GM18873 (cell line): ENCODE measurements around the gene ETS2.
"Not testable (repeated sequence)": the region's sequence is repeated elsewhere in the genome, so short reads cannot be mapped to it uniquely, and the experiment has no call there.

Experiments used
- ATAC-seq: cut with Tn5 transposase; IDR thresholded peaks from one replicate; pipeline ENCODE4 v1.9.1; 2021; ENCODE audit warnings: mild to moderate bottlenecking, moderate library complexity, moderate number of reproducible peaks; ENCODE audit not compliant: unreplicated experiment, low FRiP score

ETS2 gene

DNA sequence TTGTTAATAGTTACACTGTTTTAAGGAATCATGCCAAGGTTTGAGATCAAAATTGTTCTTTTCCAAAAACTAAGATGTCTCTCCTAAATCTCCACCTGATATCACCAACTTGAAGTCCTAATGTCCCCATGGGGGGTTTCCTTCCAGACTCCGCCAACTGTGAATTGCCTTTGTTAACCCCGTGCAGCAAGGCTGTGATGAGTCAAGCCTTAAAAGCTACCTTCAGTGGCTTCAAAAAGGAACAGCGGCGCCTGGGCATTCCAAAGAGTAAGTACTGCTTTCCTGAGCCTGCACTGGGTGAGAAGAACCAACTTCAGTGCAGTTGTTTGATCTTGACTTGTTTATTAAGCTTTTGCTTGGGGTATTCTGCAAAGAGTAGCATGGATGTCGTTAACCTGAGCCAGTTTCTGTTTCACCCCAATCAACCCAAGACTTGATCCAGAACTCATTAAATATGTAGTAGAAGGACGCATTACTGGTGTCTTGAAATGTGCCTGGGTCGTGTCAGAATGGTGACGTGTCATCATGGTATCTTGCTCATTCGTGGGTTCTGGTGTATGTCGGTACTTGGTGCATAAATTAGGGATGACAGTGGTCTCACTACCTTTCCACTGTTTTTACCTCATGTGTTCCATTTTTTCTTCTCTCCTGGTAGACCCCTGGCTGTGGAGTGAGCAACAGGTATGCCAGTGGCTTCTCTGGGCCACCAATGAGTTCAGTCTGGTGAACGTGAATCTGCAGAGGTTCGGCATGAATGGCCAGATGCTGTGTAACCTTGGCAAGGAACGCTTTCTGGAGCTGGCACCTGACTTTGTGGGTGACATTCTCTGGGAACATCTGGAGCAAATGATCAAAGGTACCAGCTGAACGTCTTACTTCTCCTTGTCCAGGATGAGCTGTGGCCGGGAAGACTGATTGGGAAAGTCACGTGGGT is 8.7 kb downstream of the ETS2 start:
- no peak for ATAC-seq

DNA sequence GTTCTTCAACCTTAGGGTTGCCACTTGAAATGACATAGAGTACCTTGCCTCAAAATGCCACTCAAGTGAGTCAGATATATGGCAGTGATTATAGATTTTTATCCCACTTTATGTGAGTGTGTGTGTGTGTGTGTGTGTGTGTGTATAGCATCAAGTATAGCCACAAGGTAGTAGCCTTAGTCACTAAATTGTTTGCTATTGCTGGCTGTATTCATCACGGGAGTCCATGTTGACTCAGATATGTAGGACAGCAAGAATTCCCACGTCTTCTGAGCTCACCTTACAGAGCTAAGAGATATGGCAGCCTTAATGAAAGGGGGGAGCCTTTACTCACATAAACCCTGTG is 9.3 kb downstream of the ETS2 start:
- no peak for ATAC-seq

GRCh38 chr21:38816400-38816977 is 10.8 kb downstream of the ETS2 start:
- no peak for ATAC-seq

GRCh38 chr21:38817371-38818324 is 11.9 kb downstream of the ETS2 start:
- ATAC-seq, result no peak

DNA sequence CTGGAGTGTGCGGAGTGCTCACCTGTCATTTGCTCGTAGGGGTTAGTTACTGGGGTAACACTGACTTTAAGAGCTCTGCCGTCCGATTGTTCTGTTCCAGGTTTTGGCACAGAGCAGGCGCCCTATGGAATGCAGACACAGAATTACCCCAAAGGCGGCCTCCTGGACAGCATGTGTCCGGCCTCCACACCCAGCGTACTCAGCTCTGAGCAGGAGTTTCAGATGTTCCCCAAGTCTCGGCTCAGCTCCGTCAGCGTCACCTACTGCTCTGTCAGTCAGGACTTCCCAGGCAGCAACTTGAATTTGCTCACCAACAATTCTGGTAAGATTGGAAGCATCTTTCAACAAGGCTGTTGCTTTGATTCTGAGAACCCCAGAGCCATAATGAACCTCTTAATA is 12.6 kb downstream of the ETS2 start:
- ATAC-seq, result no peak

DNA sequence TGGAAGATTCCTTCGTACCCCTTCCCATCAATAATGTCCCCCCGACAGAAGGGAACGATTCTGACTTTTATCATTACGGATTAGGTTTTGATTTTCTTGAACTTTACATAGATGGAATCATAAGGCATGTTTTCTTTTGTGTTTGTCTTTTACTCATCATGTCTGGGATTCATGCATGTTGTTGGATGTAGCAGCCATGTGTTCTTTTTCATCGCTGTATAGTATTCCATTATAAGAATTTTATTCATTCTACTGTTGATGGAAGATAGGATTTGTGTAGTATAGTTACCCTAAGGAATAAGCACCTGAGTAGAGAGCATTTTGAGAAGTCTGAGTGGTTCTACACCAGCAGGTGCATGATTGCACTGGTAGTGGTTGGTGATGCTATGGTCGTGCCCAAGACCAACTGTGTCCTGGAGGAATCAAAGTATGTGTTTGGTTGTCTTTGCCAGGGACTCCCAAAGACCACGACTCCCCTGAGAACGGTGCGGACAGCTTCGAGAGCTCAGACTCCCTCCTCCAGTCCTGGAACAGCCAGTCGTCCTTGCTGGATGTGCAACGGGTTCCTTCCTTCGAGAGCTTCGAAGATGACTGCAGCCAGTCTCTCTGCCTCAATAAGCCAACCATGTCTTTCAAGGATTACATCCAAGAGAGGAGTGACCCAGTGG is 13.5 kb downstream of the ETS2 start:
- ATAC-seq, result no peak

DNA sequence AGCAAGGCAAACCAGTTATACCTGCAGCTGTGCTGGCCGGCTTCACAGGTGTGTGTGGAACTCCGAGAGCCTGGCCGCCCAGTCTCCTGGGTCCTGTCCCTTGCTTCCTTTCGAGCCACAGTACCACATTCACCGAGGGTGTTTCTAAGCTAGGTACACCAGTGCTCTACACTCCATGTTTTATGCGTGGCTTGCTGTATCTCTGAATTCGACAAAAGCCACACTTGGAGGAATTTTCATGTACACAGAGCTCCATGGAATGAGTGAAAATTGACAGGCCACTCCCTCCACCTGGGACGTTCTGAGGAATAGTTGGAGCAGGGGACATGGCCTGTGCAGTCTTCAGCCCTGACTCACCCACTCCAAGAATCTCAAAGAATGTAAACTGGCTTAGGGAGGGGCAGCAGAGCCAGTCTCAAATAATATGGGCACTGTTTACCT is 14.0 kb downstream of the ETS2 start:
- no peak for ATAC-seq

DNA sequence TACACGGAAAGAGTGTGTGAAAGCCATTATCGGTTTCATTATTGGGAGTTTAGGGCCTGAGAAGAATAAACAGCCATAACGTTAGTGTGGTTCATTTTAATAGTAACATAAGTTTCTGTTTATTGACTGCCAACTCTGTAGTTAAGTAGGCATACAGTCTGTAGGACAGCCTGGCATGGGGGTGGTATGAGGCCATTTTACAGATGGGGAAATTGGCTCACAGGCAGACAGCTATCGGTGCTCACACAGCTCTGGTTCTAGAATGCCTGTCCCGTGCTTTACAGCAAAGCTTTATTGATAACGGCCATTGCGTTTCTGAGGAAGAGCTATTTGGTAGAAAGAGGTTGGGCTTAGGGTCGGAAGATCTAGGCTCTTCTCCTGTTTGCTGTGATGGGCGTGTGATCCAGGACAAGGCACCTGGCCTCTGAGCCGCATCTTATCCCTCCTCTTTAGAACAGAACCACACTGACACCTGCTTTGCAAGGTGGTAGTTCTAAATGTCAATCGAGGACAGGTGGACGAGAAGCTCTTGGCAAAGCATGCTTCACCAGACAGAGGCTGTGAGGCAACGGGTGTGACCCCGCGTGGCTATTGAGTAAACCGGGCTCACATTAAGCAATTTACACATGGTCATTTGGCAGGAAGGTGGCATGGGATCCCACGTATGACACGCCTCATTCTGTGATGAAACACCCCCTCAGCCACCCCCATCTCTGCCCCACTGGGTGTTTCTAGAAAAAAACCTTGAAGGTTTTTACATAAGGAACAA is 14.9 kb downstream of the ETS2 start:
- no peak for ATAC-seq

GRCh38 chr21:38821248-38821647 is 15.5 kb downstream of the ETS2 start:
- no peak for ATAC-seq

DNA sequence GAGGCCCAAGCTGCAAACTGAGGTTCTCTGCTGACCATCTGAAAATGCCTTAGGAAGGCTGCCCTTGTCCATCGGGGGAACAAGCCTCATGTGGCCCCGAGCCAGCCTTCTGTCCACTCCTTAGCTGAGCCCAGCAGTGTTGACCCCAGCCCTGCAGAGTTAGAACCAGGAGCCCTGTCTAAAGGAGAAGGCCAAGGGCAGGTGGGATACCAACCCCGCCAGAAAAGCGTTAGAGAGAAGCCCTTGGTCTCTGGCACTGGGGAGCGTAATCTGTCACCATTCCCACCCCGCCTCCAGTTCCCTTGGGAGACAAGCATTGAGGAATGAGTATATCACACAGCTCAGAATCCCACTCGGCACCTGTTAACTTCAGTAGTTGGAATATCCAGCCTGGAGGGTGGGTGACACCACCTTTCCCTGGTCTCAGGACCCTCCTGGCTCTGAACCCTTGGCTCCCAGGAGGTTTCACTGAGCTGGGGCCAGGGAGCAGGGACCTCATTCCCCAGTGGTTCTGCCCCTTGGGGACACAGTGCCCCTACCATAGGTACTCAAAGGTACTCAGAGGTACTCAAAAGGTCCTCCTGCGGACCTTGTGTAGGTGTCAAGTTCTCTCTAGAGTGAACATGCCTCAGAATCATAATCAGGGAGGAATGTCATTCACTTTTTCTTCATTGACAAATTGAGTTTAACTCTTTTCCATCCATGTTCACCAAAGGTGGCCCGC is 16.4 kb downstream of the ETS2 start:
- no peak for ATAC-seq

GRCh38 chr21:38822778-38823238 is 17.1 kb downstream of the ETS2 start:
- ATAC-seq, result no peak

DNA sequence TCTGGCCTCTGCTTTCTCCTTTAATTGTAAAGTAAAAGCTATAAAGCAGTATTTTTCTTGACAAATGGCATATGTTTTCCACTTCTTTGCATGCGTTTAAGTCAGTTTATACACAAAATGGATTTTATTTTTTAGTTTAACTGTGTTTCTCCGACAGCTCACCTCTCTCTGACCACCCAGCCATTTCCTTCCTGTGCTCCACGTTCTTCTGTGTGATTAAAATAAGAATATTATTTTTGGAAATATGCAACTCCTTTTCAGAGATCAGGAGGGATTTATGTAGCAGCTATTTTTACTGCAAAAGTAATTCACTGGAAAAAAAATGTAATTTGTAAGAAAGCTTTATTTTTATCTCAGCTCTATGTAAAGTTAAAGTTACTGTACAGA is 18.0 kb downstream of the ETS2 start:
- no peak for ATAC-seq

- ATAC-seq, result no peak
Observed at GRCh38 chr21:38824124-38824822, 18.5 kb downstream of the ETS2 start.

DNA sequence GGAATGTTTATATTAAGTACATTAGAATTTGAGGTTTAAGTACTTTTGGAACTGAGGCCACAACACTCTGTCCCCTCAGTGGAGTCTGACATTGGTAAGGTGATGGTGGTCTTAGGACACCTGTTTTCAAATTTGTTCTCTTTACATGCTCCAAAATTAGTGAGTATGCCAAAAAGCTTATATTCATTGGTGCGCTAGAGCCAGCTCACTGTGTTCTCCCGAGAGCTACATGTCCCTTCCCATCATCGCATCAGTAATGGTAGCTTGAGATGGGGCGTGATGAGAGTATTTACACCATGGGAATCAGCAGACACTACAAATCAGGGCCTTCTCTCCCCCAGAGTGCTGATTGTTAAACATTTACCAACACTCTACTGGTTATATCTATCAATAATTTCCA is 19.5 kb downstream of the ETS2 start:
- no peak for ATAC-seq

DNA sequence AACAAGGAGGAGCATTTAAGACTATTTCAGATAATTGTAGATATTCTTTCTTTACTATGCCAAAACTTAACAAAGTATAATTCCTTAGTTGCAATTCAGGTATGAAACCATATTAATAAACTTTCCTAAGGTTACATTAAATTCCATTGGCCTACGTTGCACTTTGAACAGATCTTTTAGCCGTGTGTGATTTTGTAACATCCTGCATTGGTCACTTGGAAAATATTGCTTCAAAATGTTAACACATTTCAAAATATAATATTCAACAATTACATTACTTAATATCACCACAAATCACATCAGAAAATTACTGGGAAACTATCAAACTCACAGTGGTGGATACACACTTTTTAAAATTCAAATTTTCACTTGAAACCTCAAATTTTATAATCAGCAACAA is 20.2 kb downstream of the ETS2 start:
- ATAC-seq, result no peak

- ATAC-seq, result not testable (repeated sequence)
Observed at GRCh38 chr21:38828111-38828510, 22.4 kb downstream of the ETS2 start.

- ATAC-seq, result no peak
Observed at GRCh38 chr21:38830671-38831525, 25.2 kb downstream of the ETS2 start.
